ENCODE results near the gene TOMM34.

TOMM34 gene

GRCh38 chr20:44945261-44945660 is 14.9 kb downstream of the TOMM34 start:
- H3K4me3 ChIP-seq (ENCODE audit: low read depth, low read length, poor library complexity, severe bottlenecking), result no peak overlapping the region
- H3K27me3 ChIP-seq (ENCODE audit: insufficient read depth, low read length), result no peaks in the 10 kb centered on the region
- H3K4me1 ChIP-seq (ENCODE audit: insufficient read depth, low read length, severe bottlenecking), result no peaks in the 10 kb centered on the region
- no peak overlapping the region for H3K9ac ChIP-seq (ENCODE audit: low read length)
- H4K20me1 ChIP-seq (ENCODE audit: insufficient read depth, low read length), result no peaks in the 10 kb centered on the region
- H3K9me3 ChIP-seq (ENCODE audit: low read length), result no peaks in the 10 kb centered on the region
- H3K4me2 ChIP-seq (ENCODE audit: low read length), result no peak overlapping the region
- no peaks in the 10 kb centered on the region for H3F3A ChIP-seq (ENCODE audit: insufficient read depth, low read length)
- TF ChIP-seq CTCF (IDR thresholded peaks at IDR 0.05; ENCODE audit: low read length), result no peak
- TF ChIP-seq EZH2 (IDR thresholded peaks at IDR 0.05; ENCODE audit: borderline replicate concordance, low read length), result no peak
- H3K79me2 ChIP-seq (ENCODE audit: insufficient read depth, low read length), result no peaks in the 10 kb centered on the region
- peaks cover 98% of the 10 kb centered on the region for H3K36me3 ChIP-seq (ENCODE audit: insufficient read depth, low read length)
- H3K27ac ChIP-seq (ENCODE audit: low read depth, low read length, poor library complexity, severe bottlenecking), result no peak overlapping the region
- H2AFZ ChIP-seq (ENCODE audit: low read length), result no peak overlapping the region
- H3K9me2 ChIP-seq (ENCODE audit: low read depth, low read length), result no peaks in the 10 kb centered on the region

- TF ChIP-seq EZH2 (IDR thresholded peaks at IDR 0.05; ENCODE audit: borderline replicate concordance, low read length), result no peak
- no peak for TF ChIP-seq CTCF (IDR thresholded peaks at IDR 0.05; ENCODE audit: low read length)
- Histone ChIP-seq H3F3A (ENCODE audit: insufficient read depth, low read length) (no peaks in the 10 kb centered on the region), H3K79me2 (ENCODE audit: insufficient read depth, low read length) (no peaks in the 10 kb centered on the region), H3K36me3 (ENCODE audit: insufficient read depth, low read length) (peaks cover 99% of the 10 kb centered on the region), H4K20me1 (ENCODE audit: insufficient read depth, low read length) (no peaks in the 10 kb centered on the region), H3K27me3 (ENCODE audit: insufficient read depth, low read length) (no peaks in the 10 kb centered on the region), H3K4me1 (ENCODE audit: insufficient read depth, low read length, severe bottlenecking) (no peaks in the 10 kb centered on the region), H3K27ac (ENCODE audit: low read depth, low read length, poor library complexity, severe bottlenecking) (no peak overlapping the region), H3K9ac (ENCODE audit: low read length) (no peak overlapping the region), H3K4me2 (ENCODE audit: low read length) (no peak overlapping the region), H3K9me2 (ENCODE audit: low read depth, low read length) (no peaks in the 10 kb centered on the region), H3K9me3 (ENCODE audit: low read length) (no peaks in the 10 kb centered on the region), H2AFZ (ENCODE audit: low read length) (no peak overlapping the region), H3K4me3 (ENCODE audit: low read depth, low read length, poor library complexity, severe bottlenecking) (no peak overlapping the region)
These were observed 16.4 kb downstream of the TOMM34 start for GRCh38 chr20:44943828-44944227.

GRCh38 chr20:44942264-44942973 is 17.8 kb downstream of the TOMM34 start:
- H3K4me2 ChIP-seq (ENCODE audit: low read length), result no peak overlapping the region
- no peaks in the 10 kb centered on the region for H3K9me3 ChIP-seq (ENCODE audit: low read length)
- H4K20me1 ChIP-seq (ENCODE audit: insufficient read depth, low read length), result no peaks in the 10 kb centered on the region
- H3K36me3 ChIP-seq (ENCODE audit: insufficient read depth, low read length), result peaks cover 99% of the 10 kb centered on the region
- H3K27me3 ChIP-seq (ENCODE audit: insufficient read depth, low read length), result no peaks in the 10 kb centered on the region
- no peak overlapping the region for H3K9ac ChIP-seq (ENCODE audit: low read length)
- no peak overlapping the region for H2AFZ ChIP-seq (ENCODE audit: low read length)
- no peaks in the 10 kb centered on the region for H3K4me1 ChIP-seq (ENCODE audit: insufficient read depth, low read length, severe bottlenecking)
- no peak overlapping the region for H3K27ac ChIP-seq (ENCODE audit: low read depth, low read length, poor library complexity, severe bottlenecking)
- H3K9me2 ChIP-seq (ENCODE audit: low read depth, low read length), result no peaks in the 10 kb centered on the region
- H3K4me3 ChIP-seq (ENCODE audit: low read depth, low read length, poor library complexity, severe bottlenecking), result no peak overlapping the region
- H3K79me2 ChIP-seq (ENCODE audit: insufficient read depth, low read length), result no peaks in the 10 kb centered on the region
- no peak for TF ChIP-seq EZH2 (IDR thresholded peaks at IDR 0.05; ENCODE audit: borderline replicate concordance, low read length)
- no peak for TF ChIP-seq CTCF (IDR thresholded peaks at IDR 0.05; ENCODE audit: low read length)
- no peaks in the 10 kb centered on the region for H3F3A ChIP-seq (ENCODE audit: insufficient read depth, low read length)
